Fibroblast of pulmonary artery (primary cell): ENCODE results near the gene WWOX.

ENCODE experiments used
- DNase-seq: peaks from one replicate; pipeline ENCODE4 v3.0.0-alpha.2; 2010; ENCODE audit warnings: low read depth
- H3K4me3 ChIP-seq: replicated peaks from 2 replicates; pipeline ENCODE4 v1.5.1; 2011; ENCODE audit warnings: low read depth, mild to moderate bottlenecking, control low read depth, low read length, moderate library complexity
- TF ChIP-seq, protein P1 (sequence below): IDR thresholded peaks from 2 replicates; pipeline ENCODE4 v1.5.1; 2011; ENCODE audit warnings: mild to moderate bottlenecking, control low read depth, low read length, inconsistent platforms; ENCODE audit errors: missing control alignments

WWOX gene

DNA sequence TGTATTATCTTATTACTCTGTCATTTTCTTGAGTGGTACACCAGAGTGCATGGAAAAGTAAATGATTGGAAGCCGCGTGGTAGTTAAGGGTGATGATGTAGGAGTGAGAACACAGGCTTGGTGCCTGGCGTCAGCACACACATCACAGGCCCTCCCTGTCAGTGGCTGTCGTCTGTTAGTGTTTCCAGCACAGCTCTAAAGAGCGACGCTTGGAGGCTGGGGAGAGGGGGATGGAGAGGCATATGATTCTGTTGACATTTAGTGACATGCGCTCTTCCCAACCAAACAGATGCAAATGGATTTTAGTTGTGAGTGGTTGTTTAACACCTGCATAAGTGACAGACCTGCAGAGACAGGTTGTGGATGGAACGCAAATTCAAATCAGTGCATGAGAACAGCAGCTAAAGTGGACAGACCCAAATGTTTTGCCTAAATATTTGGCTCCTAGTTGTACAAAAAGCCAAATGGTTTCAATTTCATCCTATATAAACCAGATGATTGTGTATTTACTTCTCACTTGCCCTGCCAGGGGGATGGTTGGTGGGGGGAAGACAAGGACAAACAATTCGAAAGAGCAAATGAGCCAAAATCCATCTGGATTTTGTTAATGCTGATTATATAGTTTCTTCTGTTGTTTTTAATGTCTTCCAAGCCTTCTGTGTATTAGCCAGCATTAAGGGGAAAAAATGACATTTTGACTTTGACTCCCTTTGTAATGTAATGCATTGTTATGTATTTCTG lies 222.3 kb downstream of the WWOX start:
- no peak overlapping the region for H3K4me3 ChIP-seq
- no peak for DNase-seq
- TF ChIP-seq, protein P1, sequence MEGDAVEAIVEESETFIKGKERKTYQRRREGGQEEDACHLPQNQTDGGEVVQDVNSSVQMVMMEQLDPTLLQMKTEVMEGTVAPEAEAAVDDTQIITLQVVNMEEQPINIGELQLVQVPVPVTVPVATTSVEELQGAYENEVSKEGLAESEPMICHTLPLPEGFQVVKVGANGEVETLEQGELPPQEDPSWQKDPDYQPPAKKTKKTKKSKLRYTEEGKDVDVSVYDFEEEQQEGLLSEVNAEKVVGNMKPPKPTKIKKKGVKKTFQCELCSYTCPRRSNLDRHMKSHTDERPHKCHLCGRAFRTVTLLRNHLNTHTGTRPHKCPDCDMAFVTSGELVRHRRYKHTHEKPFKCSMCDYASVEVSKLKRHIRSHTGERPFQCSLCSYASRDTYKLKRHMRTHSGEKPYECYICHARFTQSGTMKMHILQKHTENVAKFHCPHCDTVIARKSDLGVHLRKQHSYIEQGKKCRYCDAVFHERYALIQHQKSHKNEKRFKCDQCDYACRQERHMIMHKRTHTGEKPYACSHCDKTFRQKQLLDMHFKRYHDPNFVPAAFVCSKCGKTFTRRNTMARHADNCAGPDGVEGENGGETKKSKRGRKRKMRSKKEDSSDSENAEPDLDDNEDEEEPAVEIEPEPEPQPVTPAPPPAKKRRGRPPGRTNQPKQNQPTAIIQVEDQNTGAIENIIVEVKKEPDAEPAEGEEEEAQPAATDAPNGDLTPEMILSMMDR = no peak

DNA sequence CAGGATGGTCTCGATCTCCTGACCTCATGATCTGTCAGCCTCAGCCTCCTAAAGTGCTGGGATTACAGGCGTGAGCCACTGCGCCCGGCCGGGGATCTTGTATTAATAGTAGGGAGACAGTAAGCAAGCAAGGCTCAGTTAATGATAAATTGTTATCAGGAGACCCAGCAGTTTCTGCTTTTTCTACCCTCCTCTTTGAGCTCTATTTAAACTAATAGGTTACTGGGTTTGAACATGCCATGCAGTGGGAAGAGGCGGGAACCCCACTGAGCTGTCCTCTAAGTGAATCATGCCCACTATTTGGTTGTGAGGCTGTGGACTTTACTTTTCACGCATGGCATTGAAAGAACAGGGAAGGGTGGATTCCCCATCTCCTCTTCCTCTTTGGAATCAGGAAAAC lies 223.9 kb downstream of the WWOX start:
- DNase-seq = no peak
- TF ChIP-seq, protein P1 = no peak
- no peak overlapping the region for H3K4me3 ChIP-seq

DNA sequence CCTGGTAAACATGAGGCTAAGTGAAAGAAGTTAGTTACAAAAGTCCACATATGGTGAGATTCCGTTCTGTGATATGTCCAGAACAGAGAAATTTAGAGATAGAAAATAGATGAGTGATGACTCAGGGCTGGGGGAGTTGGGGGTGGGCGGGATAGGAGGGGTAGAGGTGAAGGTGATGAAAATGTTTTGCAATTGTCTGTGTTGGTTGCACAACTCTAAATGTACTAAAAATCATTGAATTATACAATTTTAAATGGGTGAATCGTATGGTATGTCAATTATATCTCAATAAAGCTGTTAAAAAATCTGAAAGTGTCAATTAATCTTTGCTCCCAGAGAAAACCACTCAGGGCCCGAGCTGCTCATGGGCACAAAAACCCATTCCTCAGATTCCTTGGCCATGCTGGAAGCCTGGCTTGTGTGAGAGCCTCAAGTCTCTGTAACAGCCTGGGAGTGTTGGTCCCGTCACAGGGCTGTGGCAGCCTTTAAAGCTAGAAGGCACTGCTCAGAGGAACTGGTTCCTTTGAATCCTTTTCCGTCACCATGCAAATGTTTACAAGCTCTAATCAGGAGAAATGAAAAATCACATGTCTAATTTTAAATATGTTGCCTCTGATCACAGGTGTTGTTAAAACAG lies 225.3 kb downstream of the WWOX start:
- no peak overlapping the region for H3K4me3 ChIP-seq
- TF ChIP-seq, protein P1 = no peak

DNA sequence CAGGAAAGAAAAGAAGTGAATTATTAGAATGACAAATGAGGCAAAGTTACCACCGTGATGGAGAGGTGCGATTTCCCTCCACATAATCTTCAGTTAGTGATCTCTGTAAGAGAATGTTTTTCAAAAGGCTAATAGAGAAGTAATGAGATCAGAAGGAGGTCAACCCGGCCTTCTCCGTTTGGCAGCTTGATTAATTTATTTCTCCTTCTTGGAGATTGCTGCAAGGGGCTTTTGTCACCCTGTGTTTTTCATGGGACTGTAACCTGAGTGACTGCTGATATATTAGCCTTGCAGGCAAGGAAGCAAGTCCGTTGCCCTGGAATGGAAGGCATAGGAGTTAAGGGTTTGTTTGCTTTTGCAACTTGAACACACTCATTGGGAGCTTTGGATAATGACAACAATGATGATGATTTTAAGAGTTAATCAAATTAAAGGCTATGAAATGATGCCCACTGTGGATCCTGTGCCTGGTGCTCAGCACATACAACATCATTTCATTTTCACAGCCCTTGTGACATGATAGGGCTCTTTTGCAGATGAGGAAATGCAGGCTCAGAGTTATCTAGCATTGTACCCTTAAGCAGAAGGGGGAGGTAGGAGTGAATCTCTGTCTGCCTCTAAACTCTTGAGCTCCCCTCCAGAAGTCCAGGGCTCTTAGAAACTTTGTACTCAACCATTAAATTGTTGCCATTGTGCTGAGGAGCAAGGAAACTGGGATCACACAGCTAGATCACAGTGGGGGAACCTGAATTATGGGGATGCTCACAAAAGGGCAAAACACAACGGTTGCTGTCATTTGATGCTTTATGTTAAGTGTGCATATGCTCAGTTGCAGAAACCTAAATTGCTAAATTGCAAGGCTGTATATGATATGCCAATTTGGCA lies 226.3 kb downstream of the WWOX start:
- H3K4me3 ChIP-seq = no peak overlapping the region
- DNase-seq = no peak
- TF ChIP-seq, protein P1 = no peak

More for the DNA sequence above, 225.3 kb downstream of the WWOX start:
- DNase-seq = no peak

DNA sequence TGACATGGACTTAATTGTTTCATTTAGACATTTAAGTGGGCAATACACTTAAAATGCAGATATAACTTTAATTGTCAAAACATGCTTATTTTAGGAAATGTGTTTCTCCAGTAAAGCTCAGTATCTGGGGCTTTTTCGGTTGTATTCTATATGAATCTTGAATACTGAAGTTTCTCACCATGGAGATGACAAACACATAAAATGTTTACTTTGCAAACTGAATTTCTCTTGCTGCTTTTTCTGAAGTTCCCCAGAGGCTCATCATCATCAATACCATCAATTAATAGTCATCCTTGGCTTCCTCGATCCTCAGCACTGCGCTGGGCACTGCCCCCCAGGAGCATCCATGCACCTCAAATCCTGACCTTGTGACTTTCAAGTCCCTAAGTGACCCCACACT lies 227.3 kb downstream of the WWOX start:
- H3K4me3 ChIP-seq = no peak overlapping the region
- DNase-seq = no peak
- TF ChIP-seq, protein P1 = no peak

DNA sequence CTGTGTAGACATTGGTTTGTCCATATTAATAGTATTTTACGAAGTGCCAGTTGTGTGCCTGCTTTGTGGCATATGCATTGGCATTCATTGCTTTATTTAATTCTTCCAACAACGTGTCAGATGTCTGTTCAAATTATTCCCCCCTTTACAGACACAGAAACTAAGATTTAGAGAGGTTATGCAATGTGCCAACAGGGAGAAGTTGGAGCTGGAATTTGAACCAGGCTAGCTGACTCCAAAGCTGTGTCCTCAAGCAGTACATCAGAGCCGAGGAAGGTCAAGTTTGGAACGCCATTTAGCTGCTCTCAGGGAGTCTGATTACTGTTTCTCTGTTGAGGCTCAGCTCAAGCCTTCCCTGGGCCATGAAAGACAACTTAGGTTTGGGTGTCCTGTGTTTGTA lies 232.3 kb downstream of the WWOX start:
- TF ChIP-seq, protein P1 = no peak
- no peak for DNase-seq
- H3K4me3 ChIP-seq = no peak overlapping the region
